ENCODE results near the gene OPN4.

DNA sequence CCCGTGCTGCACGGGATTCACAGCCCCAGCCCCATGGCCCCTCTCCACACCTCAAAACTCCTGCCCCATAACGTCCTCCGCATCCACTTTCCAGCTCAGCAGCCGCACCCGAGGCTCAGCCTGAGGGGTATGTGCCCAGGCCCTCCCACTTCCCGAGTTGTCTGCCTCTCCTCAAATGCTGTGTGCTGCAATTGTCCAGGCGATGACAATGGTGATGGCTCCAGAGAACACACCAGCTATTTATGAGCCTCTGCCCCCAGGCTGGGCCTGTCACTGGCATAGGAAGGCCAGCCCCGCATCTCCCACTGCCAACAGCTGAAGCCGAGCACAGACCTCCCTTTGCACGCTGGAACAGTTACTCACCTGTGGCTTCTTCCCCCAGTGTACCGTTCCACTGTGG, 11.5 kb downstream of the OPN4 start:
- TF ChIP-seq, protein P1, sequence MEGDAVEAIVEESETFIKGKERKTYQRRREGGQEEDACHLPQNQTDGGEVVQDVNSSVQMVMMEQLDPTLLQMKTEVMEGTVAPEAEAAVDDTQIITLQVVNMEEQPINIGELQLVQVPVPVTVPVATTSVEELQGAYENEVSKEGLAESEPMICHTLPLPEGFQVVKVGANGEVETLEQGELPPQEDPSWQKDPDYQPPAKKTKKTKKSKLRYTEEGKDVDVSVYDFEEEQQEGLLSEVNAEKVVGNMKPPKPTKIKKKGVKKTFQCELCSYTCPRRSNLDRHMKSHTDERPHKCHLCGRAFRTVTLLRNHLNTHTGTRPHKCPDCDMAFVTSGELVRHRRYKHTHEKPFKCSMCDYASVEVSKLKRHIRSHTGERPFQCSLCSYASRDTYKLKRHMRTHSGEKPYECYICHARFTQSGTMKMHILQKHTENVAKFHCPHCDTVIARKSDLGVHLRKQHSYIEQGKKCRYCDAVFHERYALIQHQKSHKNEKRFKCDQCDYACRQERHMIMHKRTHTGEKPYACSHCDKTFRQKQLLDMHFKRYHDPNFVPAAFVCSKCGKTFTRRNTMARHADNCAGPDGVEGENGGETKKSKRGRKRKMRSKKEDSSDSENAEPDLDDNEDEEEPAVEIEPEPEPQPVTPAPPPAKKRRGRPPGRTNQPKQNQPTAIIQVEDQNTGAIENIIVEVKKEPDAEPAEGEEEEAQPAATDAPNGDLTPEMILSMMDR (IDR thresholded peaks at IDR 0.05), result no peak
- TF ChIP-seq POLR2A (IDR thresholded peaks at IDR 0.05), result no peak

Measured in body of pancreas (tissue), 4 donors.